H9 (cell line): ENCODE data around the gene F7. TPM values are rescaled to one million over a fixed set of nuclear protein-coding genes. Genes with fewer than 3 reads are reported as not detected.

Experiments used
- DNase-seq: peaks from one replicate; pipeline ENCODE4 v3.0.0-alpha.2; 2017
- H2AFZ ChIP-seq: one replicate; pipeline ENCODE4 v1.6.1; 2013; ENCODE audit warnings: mild to moderate bottlenecking, low read length, control low read depth, moderate library complexity
- H2AK5ac ChIP-seq: 2 replicates; pipeline ENCODE4 v1.6.1; 2013; ENCODE audit warnings: low read length, control low read depth, mixed read lengths; ENCODE audit not compliant: insufficient read length
- H2BK120ac ChIP-seq: one replicate; pipeline ENCODE4 v1.6.1; 2013; ENCODE audit warnings: low read depth, mild to moderate bottlenecking, low read length, control low read depth, inconsistent platforms; ENCODE audit not compliant: poor library complexity, severe bottlenecking
- H2BK12ac ChIP-seq: 2 replicates; pipeline ENCODE4 v1.6.1; 2013; ENCODE audit warnings: low read length, control low read depth, mixed read lengths, low read depth; ENCODE audit not compliant: insufficient read length
- H2BK15ac ChIP-seq: 2 replicates; pipeline ENCODE4 v1.6.1; 2013; ENCODE audit warnings: low read depth, low read length, control low read depth
- H2BK20ac ChIP-seq: one replicate; pipeline ENCODE4 v1.6.1; 2013; ENCODE audit warnings: low read depth, mild to moderate bottlenecking, low read length, control low read depth, inconsistent platforms; ENCODE audit not compliant: poor library complexity, severe bottlenecking
- H2BK5ac ChIP-seq: 2 replicates; pipeline ENCODE4 v1.6.1; 2013; ENCODE audit warnings: low read length, control low read depth, mixed read lengths; ENCODE audit not compliant: insufficient read length
- H3K14ac ChIP-seq: 2 replicates; pipeline ENCODE4 v1.6.1; 2013; ENCODE audit warnings: low read length, control low read depth; ENCODE audit not compliant: insufficient read depth
- H3K18ac ChIP-seq: 2 replicates; pipeline ENCODE4 v1.6.1; 2013; ENCODE audit warnings: low read depth, mild to moderate bottlenecking, mixed read lengths, low read length, control low read depth; ENCODE audit not compliant: insufficient read length
- H3K23ac ChIP-seq: 2 replicates; pipeline ENCODE4 v1.6.1; 2013; ENCODE audit warnings: low read length, control low read depth, mixed read lengths, low read depth; ENCODE audit not compliant: insufficient read length
- H3K23me2 ChIP-seq: 2 replicates; pipeline ENCODE4 v1.6.1; 2013; ENCODE audit warnings: low read depth, mild to moderate bottlenecking, mixed read lengths, low read length, control low read depth; ENCODE audit not compliant: insufficient read length, poor library complexity, severe bottlenecking
- H3K27ac ChIP-seq: 2 replicates; pipeline ENCODE4 v1.5.1; 2013; ENCODE audit warnings: low read length, control low read depth, mixed read lengths, low read depth; ENCODE audit not compliant: insufficient read length
- H3K27me3 ChIP-seq: 2 replicates; pipeline ENCODE4 v1.6.1; 2013; ENCODE audit warnings: low read length, control low read depth, inconsistent platforms; ENCODE audit not compliant: insufficient read depth
- H3K4ac ChIP-seq: 2 replicates; pipeline ENCODE4 v1.6.1; 2013; ENCODE audit warnings: low read depth, mild to moderate bottlenecking, control low read depth, inconsistent platforms, low read length, moderate library complexity
- H3K4me1 ChIP-seq: 2 replicates; pipeline ENCODE4 v1.6.1; 2013; ENCODE audit warnings: low read length, control low read depth, inconsistent platforms; ENCODE audit not compliant: insufficient read depth
- H3K4me2 ChIP-seq: 2 replicates; pipeline ENCODE4 v1.6.1; 2013; ENCODE audit warnings: low read length, control low read depth, mixed read lengths; ENCODE audit not compliant: insufficient read length, insufficient read depth
- H3K56ac ChIP-seq: 2 replicates; pipeline ENCODE4 v1.6.1; 2013; ENCODE audit warnings: low read depth, mild to moderate bottlenecking, mixed read lengths, low read length, control low read depth; ENCODE audit not compliant: insufficient read length
- H3K79me1 ChIP-seq: 2 replicates; pipeline ENCODE4 v1.6.1; 2013; ENCODE audit warnings: low read depth, mild to moderate bottlenecking, moderate library complexity, low read length, control low read depth, inconsistent platforms; ENCODE audit not compliant: insufficient read depth, poor library complexity, severe bottlenecking
- H3K79me2 ChIP-seq: 2 replicates; pipeline ENCODE4 v1.6.1; 2013; ENCODE audit warnings: low read length, control low read depth, inconsistent platforms; ENCODE audit not compliant: insufficient read depth
- H3K9ac ChIP-seq: 2 replicates; pipeline ENCODE4 v1.6.1; 2013; ENCODE audit warnings: low read length, control low read depth, mixed read lengths; ENCODE audit not compliant: insufficient read length; ENCODE audit errors: extremely low read depth
- H3K9me3 ChIP-seq: one replicate; pipeline ENCODE4 v1.6.1; 2013; ENCODE audit warnings: low read depth, low read length, inconsistent platforms; ENCODE audit not compliant: control insufficient read depth
- H3T11ph ChIP-seq: one replicate; pipeline ENCODE4 v1.6.1; 2013; ENCODE audit warnings: mild to moderate bottlenecking, low read length, control low read depth, inconsistent platforms
- H4K20me1 ChIP-seq: one replicate; pipeline ENCODE4 v1.6.1; 2013; ENCODE audit not compliant: control insufficient read depth, insufficient read length, insufficient read depth
- H4K5ac ChIP-seq: 2 replicates; pipeline ENCODE4 v1.6.1; 2013; ENCODE audit warnings: low read depth, mild to moderate bottlenecking, mixed read lengths, low read length, control low read depth; ENCODE audit not compliant: insufficient read length
- H4K8ac ChIP-seq: replicated peaks from 2 replicates; pipeline ENCODE4 v1.6.1; 2013; ENCODE audit warnings: low read length, control low read depth, mixed read lengths, low read depth; ENCODE audit not compliant: insufficient read length
- H4K91ac ChIP-seq: 2 replicates; pipeline ENCODE4 v1.6.1; 2013; ENCODE audit warnings: low read depth, mild to moderate bottlenecking, moderate library complexity, mixed read lengths, low read length, control low read depth; ENCODE audit not compliant: insufficient read length
- H3K27ac Mint-ChIP-seq, 3 experiments: 2 replicates in 2 of 3; 3 replicates in 1 of 3; pipeline ENCODE4 v1.8.0; 2020 to 2021; ENCODE audit warnings: mixed read lengths in 3 of 3, mild to moderate bottlenecking in 1 of 3, moderate library complexity in 1 of 3
- H3K27me3 Mint-ChIP-seq: 2 replicates; pipeline ENCODE4 v1.8.0; 2021; ENCODE audit warnings: low read depth, mild to moderate bottlenecking, moderate library complexity, mixed read lengths
- H3K36me3 Mint-ChIP-seq, 3 experiments: 2 replicates in 2 of 3; 3 replicates in 1 of 3; pipeline ENCODE4 v1.8.0; 2020 to 2021; ENCODE audit warnings: low read depth in 3 of 3, mixed read lengths in 3 of 3; ENCODE audit not compliant: insufficient read depth in 1 of 3
- H3K4me1 Mint-ChIP-seq, 2 experiments: 2 replicates each; pipeline ENCODE4 v1.8.0; 2020; ENCODE audit warnings: mixed read lengths in 2 of 2
- H3K4me3 Mint-ChIP-seq, 2 experiments: 2 replicates in 1 of 2; 3 replicates in 1 of 2; pipeline ENCODE4 v1.8.0; 2020 to 2021; ENCODE audit warnings: mild to moderate bottlenecking in 2 of 2, mixed read lengths in 2 of 2, moderate library complexity in 1 of 2
- H3K9me3 Mint-ChIP-seq, 2 experiments: 2 replicates in 1 of 2; 3 replicates in 1 of 2; pipeline ENCODE4 v1.8.0; 2020; ENCODE audit warnings: mild to moderate bottlenecking in 2 of 2, mixed read lengths in 2 of 2, moderate library complexity in 1 of 2
- CTCF ChIP-seq: fragments of 200-600 bp; sonication (generic); conservative IDR thresholded peaks from 3 replicates; pipeline ENCODE4 v1.8.0; 2021; ENCODE audit warnings: antibody characterized with exemption, mild to moderate bottlenecking
- WGBS: extraction: QIAGEN DNeasy Blood & Tissue Kit; methylation state at CpG from one replicate; pipeline ENCODE4 v1.1.7; 2013; ENCODE audit warnings: missing lambda C conversion rate, low lambda C conversion rate, mixed read lengths; ENCODE audit not compliant: insufficient read length; ENCODE audit errors: extremely low coverage; 5-methylcytosine and 5-hydroxymethylcytosine counted together
- total RNA-seq: library from RNA; stranded (reverse); gene quantifications from 2 replicates; pipeline ENCODE4 v1.2.1, GENCODE V29; 2021

F7 gene
- total RNA-seq, 1 experiment from 2014 or later, result 0.81 TPM

GRCh38 chr13:113083022-113083373, 22.6 kb upstream of the F7 start:
- H3K79me1 ChIP-seq, result no peaks in the 10 kb centered on the region
- WGBS, result no CpG with 5 or more reads among the region's 10 CpGs
- no peak overlapping the region for H2BK12ac ChIP-seq
- Mint-ChIP-seq H3K27ac (peak overlapping the region in 1 of 3 experiments; percentile 56; a peak in 1 of 7 replicates), H3K36me3 (peaks cover 0 to 4% (median 3%) of the 10 kb centered on the region in 3 experiments; a peak in 2 of 7 replicates), H3K9me3 (no peaks in the 10 kb centered on the region), H3K4me3 (no peak overlapping the region), H3K27me3 (no peaks in the 10 kb centered on the region), H3K4me1 (no peaks in the 10 kb centered on the region)
- no peaks in the 10 kb centered on the region for H3K23me2 ChIP-seq
- no peak overlapping the region for H2AK5ac ChIP-seq
- H3K9me3 ChIP-seq, result no peaks in the 10 kb centered on the region
- no peak overlapping the region for H3K9ac ChIP-seq
- no peaks in the 10 kb centered on the region for H3K79me2 ChIP-seq
- H3K14ac ChIP-seq, result no peak overlapping the region
- no peaks in the 10 kb centered on the region for H4K20me1 ChIP-seq
- H3K27me3 ChIP-seq, result no peaks in the 10 kb centered on the region
- no peak overlapping the region for H3T11ph ChIP-seq
- H2BK5ac ChIP-seq, result no peak overlapping the region
- DNase-seq, result no peak
- H3K4me2 ChIP-seq, result no peak overlapping the region
- no peak overlapping the region for H3K23ac ChIP-seq
- no peak overlapping the region for H3K18ac ChIP-seq
- no peak overlapping the region for H4K91ac ChIP-seq
- no peaks in the 10 kb centered on the region for H3K4me1 ChIP-seq
- no peak overlapping the region for H2AFZ ChIP-seq
- no peak overlapping the region for H2BK15ac ChIP-seq
- no peak overlapping the region for H4K8ac ChIP-seq
- no peak overlapping the region for H4K5ac ChIP-seq
- H2BK120ac ChIP-seq, result no peak overlapping the region
- no peak overlapping the region for H3K27ac ChIP-seq
- no peak for TF ChIP-seq CTCF
- H2BK20ac ChIP-seq, result no peak overlapping the region
- H3K4ac ChIP-seq, result no peak overlapping the region
- no peak overlapping the region for H3K56ac ChIP-seq
